ENCODE measurements around the gene SAP30BP. TPM values are rescaled to one million over a fixed set of nuclear protein-coding genes. Genes with fewer than 3 reads are reported as not detected.

The SAP30BP gene
- total RNA-seq, 1 donor from 2014 or later: 89.3 TPM

DNA sequence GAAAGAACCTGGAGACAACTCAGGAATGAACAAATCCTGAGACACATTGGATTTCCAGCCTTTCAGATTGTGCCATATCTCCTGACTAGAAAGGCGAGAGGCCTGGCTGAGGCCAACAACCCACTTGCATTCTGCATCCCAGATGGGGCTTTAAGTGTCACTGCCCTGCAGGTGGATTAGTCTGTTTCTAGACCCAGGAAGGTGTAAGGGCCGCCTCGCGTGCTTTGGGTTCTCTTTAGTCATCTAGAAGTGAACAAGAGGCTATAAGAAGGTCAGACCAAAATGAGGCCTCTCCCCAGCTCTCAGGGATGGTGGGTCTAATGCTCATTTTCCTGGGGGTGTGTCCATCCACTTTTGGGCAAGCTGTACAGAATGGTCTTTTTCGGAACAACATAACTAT, 4.9 kb downstream of the SAP30BP start:
- Mint-ChIP-seq H3K27ac (no peak overlapping the region), H3K9me3 (no peaks in the 10 kb centered on the region), H3K36me3 (peaks cover 11% of the 10 kb centered on the region), H3K4me1 (ENCODE audit: unreplicated experiment) (peaks cover 6% of the 10 kb centered on the region), H3K27me3 (no peaks in the 10 kb centered on the region), H3K4me3 (no peak overlapping the region)
- TF ChIP-seq, protein P1, sequence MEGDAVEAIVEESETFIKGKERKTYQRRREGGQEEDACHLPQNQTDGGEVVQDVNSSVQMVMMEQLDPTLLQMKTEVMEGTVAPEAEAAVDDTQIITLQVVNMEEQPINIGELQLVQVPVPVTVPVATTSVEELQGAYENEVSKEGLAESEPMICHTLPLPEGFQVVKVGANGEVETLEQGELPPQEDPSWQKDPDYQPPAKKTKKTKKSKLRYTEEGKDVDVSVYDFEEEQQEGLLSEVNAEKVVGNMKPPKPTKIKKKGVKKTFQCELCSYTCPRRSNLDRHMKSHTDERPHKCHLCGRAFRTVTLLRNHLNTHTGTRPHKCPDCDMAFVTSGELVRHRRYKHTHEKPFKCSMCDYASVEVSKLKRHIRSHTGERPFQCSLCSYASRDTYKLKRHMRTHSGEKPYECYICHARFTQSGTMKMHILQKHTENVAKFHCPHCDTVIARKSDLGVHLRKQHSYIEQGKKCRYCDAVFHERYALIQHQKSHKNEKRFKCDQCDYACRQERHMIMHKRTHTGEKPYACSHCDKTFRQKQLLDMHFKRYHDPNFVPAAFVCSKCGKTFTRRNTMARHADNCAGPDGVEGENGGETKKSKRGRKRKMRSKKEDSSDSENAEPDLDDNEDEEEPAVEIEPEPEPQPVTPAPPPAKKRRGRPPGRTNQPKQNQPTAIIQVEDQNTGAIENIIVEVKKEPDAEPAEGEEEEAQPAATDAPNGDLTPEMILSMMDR (conservative IDR thresholded peaks at IDR 0.05): no peak
- no peak for DNase-seq (ENCODE audit: extremely low spot score, unreplicated experiment)

DNA sequence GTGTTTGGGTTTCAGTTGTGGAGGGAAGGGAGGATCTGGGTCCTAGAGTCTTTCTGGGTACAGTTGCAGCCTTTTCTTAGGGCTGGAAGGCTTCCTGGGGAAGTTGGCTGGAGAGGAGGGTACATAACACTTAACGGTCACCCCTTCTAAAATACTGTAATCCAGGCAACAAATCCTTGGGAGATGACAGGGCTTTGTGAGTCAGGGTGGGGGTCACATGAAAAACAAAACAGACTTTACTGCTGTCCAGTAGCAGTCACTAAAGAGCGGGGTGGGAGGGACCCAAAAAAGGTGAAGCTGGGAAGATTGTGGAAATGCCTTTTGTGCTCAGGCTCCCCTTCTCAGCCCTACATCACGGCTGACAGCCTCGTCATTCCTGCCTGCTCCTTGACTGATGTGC, 6.3 kb downstream of the SAP30BP start:
- Mint-ChIP-seq H3K9me3 (no peaks in the 10 kb centered on the region), H3K36me3 (peaks cover 7% of the 10 kb centered on the region), H3K27ac (peak overlapping the region; percentile 46), H3K4me3 (no peak overlapping the region), H3K4me1 (ENCODE audit: unreplicated experiment) (peaks cover 2% of the 10 kb centered on the region), H3K27me3 (no peaks in the 10 kb centered on the region)
- DNase-seq (ENCODE audit: extremely low spot score, unreplicated experiment): no peak
- TF ChIP-seq, protein P1 (conservative IDR thresholded peaks at IDR 0.05): no peak

DNA sequence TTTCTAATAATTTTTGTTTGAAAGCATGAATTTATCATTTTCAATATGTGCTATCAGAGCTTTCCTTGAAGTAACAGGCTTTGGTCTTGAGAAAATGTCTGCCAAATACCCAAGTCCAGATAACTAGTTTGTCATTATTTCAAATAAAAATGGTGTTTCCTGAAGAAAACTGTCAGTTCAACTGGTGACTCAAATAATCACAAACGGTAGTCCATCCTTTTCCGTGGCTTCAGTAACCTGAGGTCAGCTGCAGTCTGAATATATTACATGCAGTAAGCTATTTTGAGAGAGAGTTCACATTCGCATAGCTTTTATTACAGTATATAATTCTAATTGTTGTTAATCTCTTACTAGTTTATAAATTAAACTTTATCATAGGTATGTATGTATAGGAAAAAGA, 9.3 kb downstream of the SAP30BP start:
- H3K4me3 Mint-ChIP-seq: no peak overlapping the region
- peaks cover 3% of the 10 kb centered on the region for H3K36me3 Mint-ChIP-seq
- H3K27me3 Mint-ChIP-seq: no peaks in the 10 kb centered on the region
- H3K27ac Mint-ChIP-seq: peak overlapping the region; percentile 23
- no peaks in the 10 kb centered on the region for H3K9me3 Mint-ChIP-seq
- no peak for DNase-seq (ENCODE audit: extremely low spot score, unreplicated experiment)
- TF ChIP-seq, protein P1 (conservative IDR thresholded peaks at IDR 0.05): no peak
- peaks cover 13% of the 10 kb centered on the region for H3K4me1 Mint-ChIP-seq (ENCODE audit: unreplicated experiment)

DNA sequence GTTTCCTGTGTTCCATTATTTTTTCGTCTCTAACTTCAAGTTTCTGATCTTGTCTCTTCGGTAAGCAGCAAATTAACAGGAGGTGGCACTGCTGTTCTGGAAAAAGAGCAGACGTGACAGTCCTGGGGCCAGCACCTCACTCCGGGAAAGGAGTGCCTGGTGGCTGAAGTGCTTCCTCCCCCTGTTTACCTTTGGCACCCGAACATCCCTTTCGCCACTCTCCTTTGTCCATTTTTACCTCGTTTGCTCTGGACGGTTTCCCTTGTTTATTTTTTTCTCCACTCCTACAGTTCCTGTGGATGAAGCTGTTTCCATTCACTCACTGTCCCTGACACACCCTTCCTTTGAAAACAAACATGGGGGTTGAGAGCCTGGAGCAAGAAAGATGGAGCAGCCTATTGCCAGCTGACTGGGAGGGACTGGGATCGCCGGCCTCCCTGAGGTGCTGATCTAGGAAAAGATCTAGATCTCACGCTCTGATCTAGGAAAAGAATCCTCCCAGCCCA, 12.6 kb downstream of the SAP30BP start:
- DNase-seq (ENCODE audit: extremely low spot score, unreplicated experiment): no peak
- H3K27me3 Mint-ChIP-seq: no peaks in the 10 kb centered on the region
- no peak overlapping the region for H3K4me3 Mint-ChIP-seq
- H3K4me1 Mint-ChIP-seq (ENCODE audit: unreplicated experiment): peaks cover 29% of the 10 kb centered on the region
- H3K9me3 Mint-ChIP-seq: no peaks in the 10 kb centered on the region
- TF ChIP-seq, protein P1 (conservative IDR thresholded peaks at IDR 0.05): no peak
- peaks cover 13% of the 10 kb centered on the region for H3K36me3 Mint-ChIP-seq
- H3K27ac Mint-ChIP-seq: peak overlapping the region; percentile 80

DNA sequence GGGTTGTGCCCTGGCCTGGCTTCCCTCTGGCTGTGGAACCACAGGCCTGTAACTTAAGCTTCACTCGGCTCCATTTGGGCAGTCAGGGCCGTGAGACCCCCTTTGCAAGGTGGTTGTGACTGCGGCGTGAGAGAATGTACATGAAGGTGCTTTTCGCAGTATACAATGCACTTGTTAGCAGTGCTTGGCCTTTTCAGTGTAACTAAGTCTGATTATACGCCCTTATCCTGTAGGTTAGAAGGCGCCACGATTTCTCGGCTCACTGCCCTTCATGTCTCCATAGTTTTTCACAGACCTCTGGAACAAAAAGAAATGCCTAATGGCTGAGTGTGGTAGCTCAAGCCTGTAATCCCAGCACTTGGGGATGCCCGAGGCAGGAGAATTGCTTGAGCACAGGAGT, 13.3 kb downstream of the SAP30BP start:
- peak overlapping the region; percentile 80 for H3K27ac Mint-ChIP-seq
- TF ChIP-seq, protein P1 (conservative IDR thresholded peaks at IDR 0.05): no peak
- H3K36me3 Mint-ChIP-seq: peaks cover 13% of the 10 kb centered on the region
- DNase-seq (ENCODE audit: extremely low spot score, unreplicated experiment): no peak
- H3K27me3 Mint-ChIP-seq: no peaks in the 10 kb centered on the region
- no peak overlapping the region for H3K4me3 Mint-ChIP-seq
- no peaks in the 10 kb centered on the region for H3K9me3 Mint-ChIP-seq
- H3K4me1 Mint-ChIP-seq (ENCODE audit: unreplicated experiment): peaks cover 35% of the 10 kb centered on the region

DNA sequence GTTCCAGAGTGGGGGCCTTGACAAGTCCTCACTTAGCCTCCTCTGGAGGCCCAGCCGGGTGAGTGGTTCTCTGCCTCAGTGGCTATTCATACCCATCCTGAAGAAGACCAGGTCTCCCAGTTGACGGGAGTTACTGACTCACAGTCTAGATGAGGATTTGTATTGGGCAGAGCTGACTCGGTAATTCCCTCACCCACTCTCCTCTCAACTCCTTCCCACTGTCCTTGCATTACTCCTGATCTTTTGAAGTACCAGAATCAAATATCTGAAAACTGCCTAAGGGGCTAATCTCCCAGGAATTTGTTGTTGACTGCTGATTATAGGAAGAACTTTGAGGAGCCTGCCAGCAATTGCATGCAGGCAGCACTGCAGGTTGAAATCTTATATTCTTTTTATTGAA, 14.2 kb downstream of the SAP30BP start:
- Mint-ChIP-seq H3K36me3 (peaks cover 13% of the 10 kb centered on the region), H3K9me3 (no peaks in the 10 kb centered on the region), H3K4me1 (ENCODE audit: unreplicated experiment) (peaks cover 42% of the 10 kb centered on the region), H3K27me3 (no peaks in the 10 kb centered on the region), H3K4me3 (no peak overlapping the region), H3K27ac (peak overlapping the region; percentile 80)
- TF ChIP-seq, protein P1 (conservative IDR thresholded peaks at IDR 0.05): no peak
- DNase-seq (ENCODE audit: extremely low spot score, unreplicated experiment): no peak
